Left renal pelvis (tissue), 4 donors: ENCODE data around the gene GRPEL2. TPM values are rescaled to one million over a fixed set of nuclear protein-coding genes. Genes with fewer than 3 reads are reported as not detected.
A peak's percentile ranks its signal among the peaks of the same experiment; 100 is the strongest.

Experiments used
- DNase-seq, 4 donors: peaks; one replicate each; pipeline ENCODE4 v3.0.0-alpha.2; 2013; ENCODE audit warnings: low read depth in 4 of 4, low spot score in 3 of 4
- polyA plus RNA-seq, 4 donors: library from polyadenylated mRNA; unstranded; fragments of 120-200 nt; gene quantifications; one replicate each; pipeline ENCODE4 v1.2.1, GENCODE V29; 2013; ENCODE audit not compliant: insufficient read length in 4 of 4

The GRPEL2 gene
- polyA plus RNA-seq, 4 donors = 15.9 to 20.8 (median 18.5) TPM

GRCh38 chr5:149355688-149356087 lies 10.4 kb downstream of the GRPEL2 start:
- no peak for DNase-seq

DNA sequence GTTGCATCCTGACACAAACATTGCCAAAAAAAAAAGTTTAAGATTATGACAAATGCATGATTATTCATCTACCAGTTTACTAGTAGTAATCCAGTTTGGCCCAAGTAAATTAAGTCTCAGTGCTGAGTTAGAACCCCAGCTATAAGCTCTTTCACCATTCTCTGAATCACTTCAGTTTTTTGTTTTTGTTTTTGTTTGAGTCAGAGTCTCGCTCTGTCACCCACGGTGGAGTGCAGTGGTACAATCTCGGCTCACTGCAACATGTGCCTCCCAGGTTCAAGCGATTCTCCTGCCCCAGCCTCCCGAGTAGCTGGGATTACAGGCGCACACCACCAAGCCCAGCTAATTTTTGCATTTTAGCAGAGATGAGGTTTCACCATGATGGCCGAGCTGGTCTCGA lies 11.1 kb downstream of the GRPEL2 start:
- no peak for DNase-seq

DNA sequence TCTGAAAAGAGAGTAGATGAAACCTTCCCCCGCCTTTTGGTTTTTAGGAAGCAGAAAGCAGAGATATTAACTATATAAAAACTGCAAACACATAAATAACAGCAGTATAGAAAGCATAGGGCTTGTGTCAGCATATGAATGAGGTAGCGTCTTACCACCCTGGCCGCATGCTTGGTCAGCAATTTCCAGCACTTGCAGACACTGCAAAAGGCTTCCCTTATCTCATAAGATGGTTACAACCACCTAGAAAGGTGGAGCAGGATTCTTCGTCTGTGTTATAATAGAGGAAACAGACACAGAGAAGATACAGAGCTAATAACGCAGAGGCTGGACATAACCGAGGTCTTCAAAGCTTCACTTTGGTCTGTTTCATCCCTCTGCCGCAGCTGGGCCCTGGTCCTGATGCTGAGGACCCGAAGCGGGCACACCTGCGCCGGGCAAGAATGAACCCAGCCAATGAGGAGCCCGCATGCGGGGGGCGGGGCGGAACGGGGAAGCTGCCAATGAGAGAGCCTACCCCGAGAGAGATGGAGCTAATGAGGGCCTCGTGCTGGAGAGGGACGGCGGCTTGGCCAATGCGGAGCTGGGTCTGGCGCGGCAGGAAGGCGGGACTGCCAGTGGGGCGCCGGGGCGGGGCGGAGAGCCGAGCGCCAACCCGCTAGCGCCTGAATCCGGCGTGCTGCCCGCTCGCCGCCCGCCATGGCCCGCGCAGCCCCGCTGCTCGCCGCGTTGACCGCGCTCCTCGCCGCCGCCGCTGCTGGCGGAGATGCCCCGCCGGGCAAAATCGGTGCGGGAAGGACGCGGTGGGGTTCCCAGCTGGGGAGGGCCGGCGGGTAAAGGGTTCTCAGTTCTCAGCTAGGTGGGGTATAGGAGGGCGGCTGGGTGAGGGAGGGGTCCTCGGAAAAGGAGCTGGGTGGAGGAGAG lies 12.3 kb downstream of the GRPEL2 start, which contains the start of gene PCYOX1L:
Gene PCYOX1L (plus strand): TSS at position 677 of the 924 bp plus-strand sequence. CDS start 23 bp downstream, at position 700.
- DNase-seq = peak; percentile 75 to 86 (median 82)

DNA sequence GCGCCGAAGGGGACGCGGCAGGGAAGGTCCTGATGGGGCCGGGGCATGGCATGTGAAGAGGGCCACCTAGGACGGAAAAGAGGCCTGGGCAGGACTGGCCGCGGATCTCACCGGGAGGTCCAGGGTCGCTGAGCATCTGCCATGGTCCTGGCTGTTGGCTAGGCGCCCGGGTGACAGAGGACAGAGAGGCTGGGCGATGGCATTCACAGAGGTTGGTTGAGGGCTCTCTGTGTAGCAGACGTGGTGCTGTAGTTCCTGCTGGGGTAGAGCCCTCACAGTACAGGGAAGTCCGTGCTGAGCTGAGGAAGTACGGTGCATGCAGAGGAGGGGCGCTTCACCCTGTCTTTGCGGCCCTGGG lies 13.0 kb downstream of the GRPEL2 start:
- DNase-seq = no peak

- no peak for DNase-seq
These were observed 13.7 kb downstream of the GRPEL2 start for GRCh38 chr5:149358868-149359495.

DNA sequence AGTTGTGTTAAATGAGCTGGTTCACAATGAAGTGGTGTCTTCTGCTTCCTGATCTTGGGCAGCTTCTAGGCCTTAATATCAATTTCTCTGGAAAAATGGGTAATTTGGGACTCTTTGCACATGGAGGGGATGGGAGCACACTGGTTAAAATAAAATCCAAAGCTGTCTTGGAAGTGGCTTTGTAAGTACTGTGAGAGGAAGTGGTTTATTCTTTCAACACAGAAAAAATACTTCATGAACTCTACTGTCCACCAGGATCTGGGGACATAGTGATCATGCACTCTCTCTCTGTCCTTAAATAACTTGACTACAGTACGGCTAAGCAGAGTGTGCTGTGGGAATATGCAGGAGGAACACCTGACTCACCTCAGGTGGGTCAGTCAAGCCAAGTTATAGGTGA lies 15.0 kb downstream of the GRPEL2 start:
- no peak for DNase-seq

GRCh38 chr5:149362541-149362940 lies 17.2 kb downstream of the GRPEL2 start:
- no peak for DNase-seq

GRCh38 chr5:149363358-149363757 lies 18.1 kb downstream of the GRPEL2 start:
- no peak for DNase-seq

DNA sequence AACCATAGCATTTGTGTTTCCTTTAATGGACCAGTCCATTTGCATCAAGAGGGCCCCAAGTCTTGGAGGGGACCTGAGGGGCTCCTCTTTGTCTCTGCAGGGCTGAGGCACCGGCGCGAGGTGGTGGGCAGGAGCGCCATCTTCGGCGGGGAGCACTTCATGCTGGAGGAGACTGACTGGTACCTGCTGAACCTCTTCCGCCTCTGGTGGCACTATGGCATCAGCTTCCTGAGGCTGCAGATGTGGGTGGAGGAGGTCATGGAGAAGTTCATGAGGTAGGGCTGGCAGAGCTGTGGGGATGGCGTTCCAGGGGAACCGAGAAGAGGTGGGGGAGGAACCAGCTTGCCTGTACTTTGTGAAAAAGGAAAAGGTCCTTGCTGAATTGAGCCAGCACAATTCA lies 18.6 kb downstream of the GRPEL2 start:
- DNase-seq = no peak

- no peak for DNase-seq
These were observed 19.4 kb downstream of the GRPEL2 start for GRCh38 chr5:149364719-149365118.

GRCh38 chr5:149365418-149365817 lies 20.1 kb downstream of the GRPEL2 start:
- DNase-seq = no peak

DNA sequence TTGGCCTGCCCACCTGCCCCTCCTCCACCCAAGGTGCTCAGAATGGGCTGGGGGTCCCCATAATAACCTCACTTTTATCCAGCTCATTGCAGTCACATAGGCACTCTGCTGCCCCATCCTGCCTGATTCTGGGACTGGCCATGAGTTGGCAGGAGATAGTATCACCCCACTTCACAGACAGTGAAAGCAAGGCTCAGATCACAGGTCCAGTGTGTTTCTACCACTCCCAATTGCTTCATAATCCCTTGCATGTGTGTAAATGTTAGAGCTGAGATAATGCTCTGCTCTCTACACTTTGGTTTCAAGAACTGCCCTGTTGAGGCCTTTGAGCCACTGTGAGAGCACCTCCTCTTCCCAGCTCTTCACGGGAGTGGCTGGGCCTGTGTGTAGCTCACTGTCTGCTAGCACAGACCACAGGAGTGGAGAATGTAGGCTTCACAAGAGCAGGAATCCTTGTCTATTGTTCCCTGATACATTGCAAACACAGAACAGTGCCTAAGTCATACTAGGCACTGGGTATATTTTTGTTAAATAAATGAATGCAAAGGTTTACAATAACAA lies 20.9 kb downstream of the GRPEL2 start:
- DNase-seq = no peak

GRCh38 chr5:149367249-149367971 lies 22.1 kb downstream of the GRPEL2 start:
- peak in 1 of 4 donors; percentile 55 for DNase-seq

GRCh38 chr5:149367972-149368645 lies 22.8 kb downstream of the GRPEL2 start:
- DNase-seq = no peak

DNA sequence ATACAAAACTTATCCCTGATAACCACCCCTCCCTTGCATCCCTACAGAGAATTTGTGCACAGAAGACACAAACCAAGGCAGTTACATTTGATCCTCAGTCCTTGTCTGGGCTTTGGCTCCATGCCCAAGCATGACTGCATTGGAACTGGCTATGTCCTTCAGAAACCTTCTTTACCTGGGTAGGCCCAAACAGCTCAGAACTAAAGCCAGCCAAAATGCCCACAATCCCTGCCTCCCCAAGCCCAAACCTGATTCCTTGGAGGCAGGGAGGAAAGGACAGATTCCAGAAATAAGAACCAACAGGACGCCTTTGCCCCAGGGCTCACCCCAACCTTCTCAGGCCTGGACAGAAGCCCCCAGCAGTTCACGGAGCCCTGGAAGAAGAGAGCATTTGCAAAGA lies 25.6 kb downstream of the GRPEL2 start:
- no peak for DNase-seq

GRCh38 chr5:149371296-149371962 lies 26.1 kb downstream of the GRPEL2 start:
- DNase-seq = no peak

DNA sequence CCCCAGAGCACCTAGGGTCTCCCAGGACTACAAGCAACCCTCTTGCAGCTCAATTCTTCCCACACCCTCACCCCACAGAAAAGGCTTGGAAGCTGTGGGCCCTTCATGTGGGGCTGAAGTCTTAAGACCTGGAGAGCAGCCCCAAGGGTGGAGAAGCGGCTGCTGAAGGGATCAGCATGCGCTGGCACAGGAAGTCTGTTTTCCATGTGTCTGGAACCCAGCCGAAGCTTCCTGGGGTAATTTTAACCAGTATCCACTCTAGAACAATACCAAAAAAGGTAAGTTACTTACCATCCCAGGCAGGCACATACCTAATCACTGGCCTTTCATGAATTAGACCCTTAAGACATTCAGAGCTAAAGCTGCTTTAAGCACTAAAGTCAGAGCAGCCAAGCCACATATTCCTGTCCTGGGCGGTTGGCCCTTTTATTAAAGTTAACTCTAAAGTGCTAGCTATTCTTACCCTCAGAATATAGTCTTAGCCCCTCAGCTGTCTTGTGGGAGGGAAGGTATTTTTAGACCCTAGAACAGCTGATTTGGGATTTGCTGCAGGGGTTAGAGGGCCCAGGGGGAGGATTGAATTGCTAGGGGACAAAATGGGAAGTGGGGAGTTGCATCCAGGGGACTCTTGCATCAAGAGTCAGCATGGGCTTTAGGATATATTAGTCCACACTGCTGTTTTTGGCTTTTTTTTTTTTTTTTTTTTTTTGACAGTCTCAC lies 26.9 kb downstream of the GRPEL2 start:
- no peak for DNase-seq

DNA sequence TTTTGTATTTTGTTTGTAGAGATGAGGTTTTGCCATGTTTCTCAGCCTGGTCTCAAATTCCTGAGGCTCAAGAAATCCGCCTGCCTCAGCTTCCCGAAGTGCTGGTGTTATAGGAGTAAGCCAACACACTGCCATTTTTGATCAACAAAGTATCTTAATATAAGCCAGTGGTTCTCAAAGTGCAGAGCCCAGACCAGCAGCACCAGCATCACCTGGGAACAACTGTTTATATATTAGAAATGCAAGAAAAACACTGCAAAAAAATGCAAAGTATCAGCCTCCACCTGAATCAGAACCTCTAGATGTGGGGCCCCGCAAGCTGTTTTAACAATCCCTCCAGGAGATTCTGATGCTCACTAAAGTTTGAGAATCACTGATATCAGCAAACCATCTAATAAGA lies 27.6 kb downstream of the GRPEL2 start:
- no peak for DNase-seq

- no peak for DNase-seq
These were observed 29.0 kb downstream of the GRPEL2 start for GRCh38 chr5:149374303-149374702.
